ENCODE data around the gene TBC1D2.

Gene TBC1D2

GRCh38 chr9:98255578-98256296, at the start of gene TBC1D2:
Gene TBC1D2, minus strand, starts transcription at chr9:98255649. Its CDS starts 108 bp downstream, at chr9:98255541.
- Histone ChIP-seq H3K4me1 (peaks cover 23 to 57% (median 53%) of the 10 kb centered on the region in 10 experiments), H3K27ac (peak within 1 kb of the TSS; percentile 82 to 96 (median 91))

DNA sequence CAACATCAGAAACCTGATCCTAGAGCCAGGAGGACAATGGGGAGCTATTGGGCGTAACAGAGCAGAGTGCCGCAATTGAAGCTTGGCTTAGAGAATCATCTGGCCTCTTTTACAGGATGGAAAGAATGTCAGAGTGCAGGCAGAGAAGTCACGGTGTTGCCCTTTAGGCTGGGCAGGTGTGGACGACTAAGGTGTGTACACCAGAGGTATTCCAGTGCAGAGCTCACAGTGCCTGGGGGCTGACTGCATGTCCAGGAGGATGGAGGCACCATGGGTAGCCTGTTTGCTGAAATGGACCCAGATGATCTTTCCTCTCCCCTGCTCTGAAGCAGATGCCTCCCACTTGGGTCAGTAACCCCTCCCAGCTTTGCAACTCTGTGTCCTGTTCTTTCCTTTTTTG, 48.9 kb upstream of the TBC1D2 start:
- Histone ChIP-seq H3K9me3 (replicated peaks in 1 of 11) (no peaks in the 10 kb centered on the region), H3K4me2 (no peak overlapping the region), H3K27me3 (no peaks in the 10 kb centered on the region), H3K4me3 (no peak overlapping the region), H3K27ac (no peak overlapping the region), H4K20me1 (no peaks in the 10 kb centered on the region), H3K36me3 (no peaks in the 10 kb centered on the region), H3K4me1 (no peaks in the 10 kb centered on the region), H3K9ac (no peak overlapping the region)
- no peak for TF ChIP-seq Cebpa-rat (IDR thresholded peaks at IDR 0.05)

More at GRCh38 chr9:98255578-98256296, at the start of gene TBC1D2:
- no peaks in the 10 kb centered on the region for H3K27me3 ChIP-seq
- H3K9me3 ChIP-seq (replicated peaks in 1 of 11): no peaks in the 10 kb centered on the region
- H4K20me1 ChIP-seq: no peaks in the 10 kb centered on the region
- no peak for TF ChIP-seq Cebpa-rat (IDR thresholded peaks at IDR 0.05)
- peak within 1 kb of the TSS; percentile 81 to 92 (median 87) for H3K9ac ChIP-seq
- H3K36me3 ChIP-seq: peaks cover 0 to 20% (median 11%) of the 10 kb centered on the region in 11 experiments; a peak in 14 of 22 replicates
- peak within 1 kb of the TSS; percentile 72 to 91 (median 84) for H3K4me3 ChIP-seq
- H3K4me2 ChIP-seq: peak within 1 kb of the TSS; percentile 86 to 99 (median 95)

- Histone ChIP-seq H3K4me3 (no peak overlapping the region), H3K36me3 (no peaks in the 10 kb centered on the region), H3K4me2 (no peak overlapping the region), H3K27ac (no peak overlapping the region), H3K9me3 (replicated peaks in 1 of 11) (no peaks in the 10 kb centered on the region), H3K9ac (no peak overlapping the region), H3K27me3 (no peaks in the 10 kb centered on the region), H3K4me1 (no peaks in the 10 kb centered on the region), H4K20me1 (no peaks in the 10 kb centered on the region)
- TF ChIP-seq Cebpa-rat (IDR thresholded peaks at IDR 0.05): no peak
These were observed 48.2 kb upstream of the TBC1D2 start for GRCh38 chr9:98303633-98304125.

GRCh38 chr9:98302938-98303632, 47.6 kb upstream of the TBC1D2 start:
- H3K9ac ChIP-seq: no peak overlapping the region
- no peak overlapping the region for H3K4me2 ChIP-seq
- H3K4me3 ChIP-seq: no peak overlapping the region
- H3K36me3 ChIP-seq: no peaks in the 10 kb centered on the region
- H3K27ac ChIP-seq: no peak overlapping the region
- H3K27me3 ChIP-seq: no peaks in the 10 kb centered on the region
- no peaks in the 10 kb centered on the region for H3K9me3 ChIP-seq (replicated peaks in 1 of 11)
- no peaks in the 10 kb centered on the region for H3K4me1 ChIP-seq
- TF ChIP-seq Cebpa-rat (IDR thresholded peaks at IDR 0.05): no peak
- no peaks in the 10 kb centered on the region for H4K20me1 ChIP-seq

- Histone ChIP-seq H3K36me3 (no peaks in the 10 kb centered on the region), H3K4me1 (no peaks in the 10 kb centered on the region), H3K4me2 (no peak overlapping the region), H4K20me1 (no peaks in the 10 kb centered on the region), H3K27ac (no peak overlapping the region), H3K27me3 (no peaks in the 10 kb centered on the region), H3K9ac (no peak overlapping the region), H3K4me3 (no peak overlapping the region), H3K9me3 (replicated peaks in 1 of 11) (no peaks in the 10 kb centered on the region)
- no peak for TF ChIP-seq Cebpa-rat (IDR thresholded peaks at IDR 0.05)
These were observed 46.7 kb upstream of the TBC1D2 start for GRCh38 chr9:98302150-98302549.

- Histone ChIP-seq H4K20me1 (no peaks in the 10 kb centered on the region), H3K27me3 (no peaks in the 10 kb centered on the region), H3K4me1 (no peaks in the 10 kb centered on the region), H3K9ac (no peak overlapping the region), H3K4me2 (no peak overlapping the region), H3K4me3 (no peak overlapping the region), H3K36me3 (no peaks in the 10 kb centered on the region), H3K27ac (no peak overlapping the region), H3K9me3 (replicated peaks in 1 of 11) (no peaks in the 10 kb centered on the region)
- no peak for TF ChIP-seq Cebpa-rat (IDR thresholded peaks at IDR 0.05)
These were observed 45.2 kb upstream of the TBC1D2 start for GRCh38 chr9:98300611-98301010.

- Histone ChIP-seq H3K9ac (no peak overlapping the region), H3K4me3 (no peak overlapping the region), H3K27me3 (no peaks in the 10 kb centered on the region), H3K36me3 (no peaks in the 10 kb centered on the region), H3K9me3 (replicated peaks in 1 of 11) (no peaks in the 10 kb centered on the region), H4K20me1 (no peaks in the 10 kb centered on the region), H3K4me1 (no peaks in the 10 kb centered on the region), H3K27ac (no peak overlapping the region), H3K4me2 (no peak overlapping the region)
- TF ChIP-seq Cebpa-rat (IDR thresholded peaks at IDR 0.05): no peak
These were observed 43.0 kb upstream of the TBC1D2 start for GRCh38 chr9:98298476-98298875.

DNA sequence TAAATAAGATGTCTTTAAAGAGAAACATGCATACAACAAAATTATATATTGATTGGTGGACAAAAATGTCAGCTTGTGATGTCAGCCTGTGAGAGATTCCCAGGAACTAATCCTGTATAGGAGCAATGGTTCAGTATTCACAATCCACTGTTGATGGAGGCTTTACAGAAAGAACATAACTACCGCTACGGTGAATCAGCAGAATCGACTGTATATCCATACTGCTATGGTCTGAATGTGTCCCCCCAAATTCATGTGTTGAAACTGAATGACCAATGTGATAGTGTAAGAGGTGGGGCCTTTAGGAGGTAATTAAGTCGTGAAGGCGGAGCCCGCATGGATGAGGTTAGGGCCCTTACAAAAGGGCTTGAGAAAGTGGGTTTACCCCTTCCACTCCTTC, 40.4 kb upstream of the TBC1D2 start:
- Histone ChIP-seq H3K4me2 (no peak overlapping the region), H3K4me3 (no peak overlapping the region), H4K20me1 (no peaks in the 10 kb centered on the region), H3K9ac (no peak overlapping the region), H3K27me3 (no peaks in the 10 kb centered on the region), H3K27ac (no peak overlapping the region), H3K4me1 (no peaks in the 10 kb centered on the region), H3K9me3 (replicated peaks in 1 of 11) (no peaks in the 10 kb centered on the region), H3K36me3 (no peaks in the 10 kb centered on the region)
- no peak for TF ChIP-seq Cebpa-rat (IDR thresholded peaks at IDR 0.05)

DNA sequence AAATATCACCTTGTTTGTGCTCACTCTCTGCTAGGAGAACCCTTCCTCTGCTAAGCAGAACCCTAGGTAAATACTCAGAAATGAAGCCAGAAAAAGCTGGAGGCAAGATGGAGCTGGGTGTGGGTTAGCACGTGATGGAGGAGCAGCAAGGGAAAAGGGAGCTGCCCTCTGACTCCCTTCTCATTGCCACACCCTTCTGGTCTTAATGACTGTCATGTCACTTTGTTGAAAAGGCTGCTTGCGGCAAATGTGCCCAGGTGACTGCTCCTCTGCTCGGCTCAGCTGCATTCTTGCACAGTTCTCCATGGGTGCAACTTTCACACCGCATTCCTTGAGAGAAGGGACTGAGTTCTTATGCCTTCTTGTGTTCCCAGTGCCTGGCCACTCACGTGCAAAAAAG, 36.4 kb upstream of the TBC1D2 start:
- no peaks in the 10 kb centered on the region for H4K20me1 ChIP-seq
- H3K4me2 ChIP-seq: no peak overlapping the region
- no peak overlapping the region for H3K4me3 ChIP-seq
- no peaks in the 10 kb centered on the region for H3K36me3 ChIP-seq
- no peak overlapping the region for H3K27ac ChIP-seq
- no peak for TF ChIP-seq Cebpa-rat (IDR thresholded peaks at IDR 0.05)
- no peak overlapping the region for H3K9ac ChIP-seq
- no peaks in the 10 kb centered on the region for H3K9me3 ChIP-seq (replicated peaks in 1 of 11)
- no peaks in the 10 kb centered on the region for H3K4me1 ChIP-seq
- H3K27me3 ChIP-seq: no peaks in the 10 kb centered on the region; a peak in 1 of 22 replicates

DNA sequence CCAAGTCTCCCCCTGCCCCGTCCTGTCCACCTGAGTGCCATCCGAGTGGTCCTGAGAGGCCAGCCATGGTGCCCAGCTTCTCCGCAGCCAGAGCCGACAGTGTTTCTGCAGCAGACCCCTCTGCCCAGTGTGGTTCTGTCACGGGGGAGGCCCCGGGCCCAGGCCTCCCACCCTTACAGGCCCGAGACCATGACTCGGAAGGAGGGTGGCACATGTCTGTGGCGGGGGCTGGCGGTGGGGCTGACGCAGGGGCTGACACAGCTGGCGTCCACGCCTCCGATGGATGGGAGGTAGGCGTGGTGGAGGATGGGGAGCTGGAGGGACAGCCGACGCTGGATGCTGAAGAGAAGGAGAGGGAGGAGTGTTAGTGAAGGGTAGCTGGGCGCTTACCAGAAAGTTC, 35.0 kb upstream of the TBC1D2 start:
- Histone ChIP-seq H3K4me3 (no peak overlapping the region), H3K4me2 (no peak overlapping the region), H3K27ac (no peak overlapping the region), H4K20me1 (no peaks in the 10 kb centered on the region), H3K9me3 (replicated peaks in 1 of 11) (no peaks in the 10 kb centered on the region), H3K27me3 (no peaks in the 10 kb centered on the region; a peak in 1 of 22 replicates), H3K9ac (no peak overlapping the region), H3K36me3 (no peaks in the 10 kb centered on the region), H3K4me1 (no peaks in the 10 kb centered on the region)
- no peak for TF ChIP-seq Cebpa-rat (IDR thresholded peaks at IDR 0.05)
